B cell (primary cell): Measurements from ENCODE around the gene SNTA1. TPM values are rescaled to one million over a fixed set of nuclear protein-coding genes. Genes with fewer than 3 reads are reported as not detected.
"Not testable (repeated sequence)": the region's sequence is repeated elsewhere in the genome, so short reads cannot be mapped to it uniquely, and the experiment has no call there.

ENCODE experiments used
- ATAC-seq: fragments of 200-7000 bp; cut with Tn5 transposase; one replicate; pipeline ENCODE4 v1.10.0; 2021; ENCODE audit warnings: low read depth, mild to moderate bottlenecking, moderate number of reproducible peaks, moderate library complexity
- CTCF ChIA-PET: fragments of 350-600 bp; sonication (Branson Sonifier 250); formaldehyde crosslinking; loops from one replicate; lab custom pipeline; 2021; ENCODE audit warnings: antibody characterized with exemption, inconsistent platforms; lab: Charles Lee
- POLR2A ChIA-PET: fragments of 350-600 bp; sonication (Branson Sonifier 250); formaldehyde crosslinking; loops from one replicate; lab custom pipeline; 2021; ENCODE audit warnings: antibody characterized with exemption; lab: Charles Lee
- DNase-seq: peaks from one replicate; pipeline ENCODE4 v3.0.0; 2013
- H2AFZ ChIP-seq: 2 replicates; pipeline ENCODE4 v1.6.1; 2012; ENCODE audit warnings: mild to moderate bottlenecking, low read depth, low read length; ENCODE audit not compliant: insufficient read depth, poor library complexity, severe bottlenecking
- H3K27ac ChIP-seq, 2 donors: 1 replicate in 1 of 2; 2 replicates in 1 of 2; pipeline ENCODE4 v1.5.1; 2012 to 2013; ENCODE audit warnings: low read length in 2 of 2, mild to moderate bottlenecking in 2 of 2, moderate library complexity in 1 of 2
- H3K27me3 ChIP-seq, 4 experiments: fragments of 200-600 bp in 1 of 4; sonication (generic) in 1 of 4; replicated peaks in 1 of 4; 1 replicate in 2 of 4; 2 replicates in 2 of 4; pipeline versions ENCODE4 v1.6.1 to v1.7.0; 2013 to 2016; ENCODE audit warnings: low read length in 3 of 4, mild to moderate bottlenecking in 2 of 4, mixed read lengths in 1 of 4, moderate library complexity in 1 of 4; ENCODE audit not compliant: insufficient read depth in 4 of 4, control insufficient read depth in 3 of 4; ENCODE audit errors: control extremely low read depth in 1 of 4
- H3K36me3 ChIP-seq, 2 experiments: replicated peaks in 1 of 2; 1 replicate in 1 of 2; 2 replicates in 1 of 2; pipeline versions ENCODE4 v1.6.1 to v1.7.1; 2013; ENCODE audit warnings: low read length in 1 of 2; ENCODE audit not compliant: insufficient read depth in 2 of 2, control insufficient read depth in 1 of 2; ENCODE audit errors: control extremely low read depth in 1 of 2, extremely low read depth in 1 of 2
- H3K4me1 ChIP-seq, 2 donors: fragments of 200-600 bp in 1 of 2; sonication (generic) in 1 of 2; 1 replicate in 1 of 2; 2 replicates in 1 of 2; pipeline versions ENCODE4 v1.5.1 to v1.6.1; 2013 to 2017; ENCODE audit warnings: low read length in 2 of 2; ENCODE audit not compliant: control insufficient read depth in 2 of 2, insufficient read depth in 2 of 2
- H3K4me2 ChIP-seq: replicated peaks from 2 replicates; pipeline ENCODE3; 2012; ENCODE audit warnings: mild to moderate bottlenecking, low read depth, low read length; ENCODE audit not compliant: poor library complexity, severe bottlenecking
- H3K4me3 ChIP-seq, 5 experiments: fragments of 200-600 bp in 1 of 5; sonication (generic) in 1 of 5; 1 replicate in 3 of 5; 2 replicates in 2 of 5; pipeline versions ENCODE4 v1.5.1 to v1.7.0; 2011 to 2016; ENCODE audit warnings: low read length in 4 of 5, mild to moderate bottlenecking in 4 of 5, low read depth in 2 of 5, control low read depth in 1 of 5, moderate library complexity in 1 of 5; ENCODE audit not compliant: insufficient read depth in 1 of 5; ENCODE audit errors: control extremely low read depth in 1 of 5, extremely low read depth in 1 of 5
- H3K79me2 ChIP-seq: fragments of 200-600 bp; sonication (generic); one replicate; pipeline ENCODE4 v1.6.0; 2016; ENCODE audit warnings: low read length; ENCODE audit not compliant: control insufficient read depth, insufficient read depth
- H3K9ac ChIP-seq: fragments of 200-600 bp; sonication (generic); 2 replicates; pipeline ENCODE4 v1.6.1; 2017; ENCODE audit warnings: mild to moderate bottlenecking, low read length, moderate library complexity
- H3K9me3 ChIP-seq, 3 donors: one replicate each; pipeline versions ENCODE4 v1.6.1 to v1.7.1; 2013; ENCODE audit warnings: low read length in 2 of 3; ENCODE audit not compliant: control insufficient read depth in 2 of 3, insufficient read depth in 1 of 3; ENCODE audit errors: control extremely low read depth in 1 of 3
- H4K20me1 ChIP-seq: 2 replicates; pipeline ENCODE4 v1.6.0; 2012; ENCODE audit warnings: mild to moderate bottlenecking, low read length; ENCODE audit not compliant: insufficient read depth, control insufficient read depth, poor library complexity, severe bottlenecking
- H3K27ac Mint-ChIP-seq: one replicate; pipeline ENCODE4 v1.8.0; 2021; ENCODE audit warnings: mixed read lengths
- H3K27me3 Mint-ChIP-seq: one replicate; pipeline ENCODE4 v1.8.0; 2021; ENCODE audit warnings: mixed read lengths
- H3K4me1 Mint-ChIP-seq: one replicate; pipeline ENCODE4 v1.8.0; 2021; ENCODE audit warnings: mixed read lengths
- H3K4me3 Mint-ChIP-seq: one replicate; pipeline ENCODE4 v1.8.0; 2021; ENCODE audit warnings: mixed read lengths
- H3K9me3 Mint-ChIP-seq: one replicate; pipeline ENCODE4 v1.8.0; 2022; ENCODE audit warnings: mixed read lengths; ENCODE audit not compliant: insufficient read depth
- EZH2 ChIP-seq: IDR thresholded peaks from 2 replicates; pipeline ENCODE4 v1.6.1; 2012; ENCODE audit warnings: borderline replicate concordance, low read depth, mild to moderate bottlenecking, moderate library complexity, low read length; ENCODE audit not compliant: insufficient read depth, poor library complexity, severe bottlenecking
- WGBS: methylation state at CpG from one replicate; pipeline ENCODE4 v1.1.5; 2013; ENCODE audit warnings: missing lambda C conversion rate; ENCODE audit not compliant: insufficient coverage; 5-methylcytosine and 5-hydroxymethylcytosine counted together
- intact Hi-C: fragments of 100-400 bp; cut with micrococcal nuclease; formaldehyde crosslinking; loops from one replicate; pipeline ENCODE4 v1.10.0; 2022
- polyA plus RNA-seq: library from polyadenylated mRNA; depleted of rRNA; stranded (reverse); fragments of >200 nt; gene quantifications from 2 replicates; pipeline ENCODE4 v1.2.3, GENCODE V29; 2012
- total RNA-seq, 2 donors: library from RNA; stranded (reverse); fragments of 120-200 nt in 1 of 2; gene quantifications; 1 replicate in 1 of 2; 2 replicates in 1 of 2; pipeline versions ENCODE4 v1.2.3 to v1.2.4, GENCODE V29; 2013 to 2022
- TF ChIP-seq, protein P1 (sequence below): fragments of 200-600 bp; IDR thresholded peaks from one replicate; pipeline ENCODE4 v1.8.0; 2022; ENCODE audit warnings: antibody characterized with exemption, mild to moderate bottlenecking

Gene SNTA1
- total and polyA plus RNA-seq, 2 donors (not counting 1 experiment from before 2014, with no cell fraction given): 7.0 to 9.9 TPM

DNA sequence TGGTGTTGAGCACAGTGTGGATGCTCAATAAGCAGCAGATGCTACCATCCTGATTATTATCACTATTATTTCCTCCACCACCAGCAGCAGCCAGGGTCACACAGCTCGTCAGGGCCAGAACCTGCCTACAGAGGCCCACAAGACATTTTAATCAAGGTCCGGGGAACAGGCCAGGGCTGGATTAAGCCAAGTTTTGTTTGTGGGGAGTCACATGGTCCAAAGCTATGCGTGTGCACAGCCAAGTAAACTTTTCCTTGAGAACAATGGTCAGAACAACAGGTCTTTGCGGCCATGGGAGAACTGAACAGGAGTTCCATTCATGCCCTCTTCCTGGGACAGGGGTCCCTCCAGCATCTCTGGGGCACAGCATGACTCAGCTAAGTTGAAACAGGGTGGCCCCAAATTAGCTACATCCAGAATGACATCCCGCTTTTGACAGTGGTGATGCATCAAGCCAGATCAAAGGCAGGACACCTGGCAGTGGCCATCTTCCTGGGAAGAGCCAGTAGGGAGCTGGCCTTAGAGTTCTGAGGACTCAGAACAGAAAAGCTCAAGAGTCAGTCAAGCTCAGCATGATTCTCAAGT lies 11.7 kb downstream of the SNTA1 start:
- H3K27ac ChIP-seq: no peak overlapping the region
- ATAC-seq (no peak), DNase-seq (no peak)
- no peak overlapping the region for H3K4me3 Mint-ChIP-seq
- H3K9me3 Mint-ChIP-seq: no peaks in the 10 kb centered on the region
- no peaks in the 10 kb centered on the region for H3K27me3 Mint-ChIP-seq
- no peak overlapping the region for H3K4me2 ChIP-seq
- H3K79me2 ChIP-seq: no peaks in the 10 kb centered on the region
- 100% methylated on average over 4 of the region's 5 CpGs for whole genome bisulfite sequencing
- H3K27me3 ChIP-seq: no peaks in the 10 kb centered on the region
- no peak for TF ChIP-seq EZH2
- TF ChIP-seq, protein P1, sequence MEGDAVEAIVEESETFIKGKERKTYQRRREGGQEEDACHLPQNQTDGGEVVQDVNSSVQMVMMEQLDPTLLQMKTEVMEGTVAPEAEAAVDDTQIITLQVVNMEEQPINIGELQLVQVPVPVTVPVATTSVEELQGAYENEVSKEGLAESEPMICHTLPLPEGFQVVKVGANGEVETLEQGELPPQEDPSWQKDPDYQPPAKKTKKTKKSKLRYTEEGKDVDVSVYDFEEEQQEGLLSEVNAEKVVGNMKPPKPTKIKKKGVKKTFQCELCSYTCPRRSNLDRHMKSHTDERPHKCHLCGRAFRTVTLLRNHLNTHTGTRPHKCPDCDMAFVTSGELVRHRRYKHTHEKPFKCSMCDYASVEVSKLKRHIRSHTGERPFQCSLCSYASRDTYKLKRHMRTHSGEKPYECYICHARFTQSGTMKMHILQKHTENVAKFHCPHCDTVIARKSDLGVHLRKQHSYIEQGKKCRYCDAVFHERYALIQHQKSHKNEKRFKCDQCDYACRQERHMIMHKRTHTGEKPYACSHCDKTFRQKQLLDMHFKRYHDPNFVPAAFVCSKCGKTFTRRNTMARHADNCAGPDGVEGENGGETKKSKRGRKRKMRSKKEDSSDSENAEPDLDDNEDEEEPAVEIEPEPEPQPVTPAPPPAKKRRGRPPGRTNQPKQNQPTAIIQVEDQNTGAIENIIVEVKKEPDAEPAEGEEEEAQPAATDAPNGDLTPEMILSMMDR: no peak
- no peak overlapping the region for H3K4me3 ChIP-seq
- intact Hi-C loops: no loop called here
- H3K4me1 Mint-ChIP-seq: no peaks in the 10 kb centered on the region
- peaks cover 0 to 3% of the 10 kb centered on the region in 2 experiments for H3K36me3 ChIP-seq
- no peak overlapping the region for H3K9ac ChIP-seq
- H3K4me1 ChIP-seq: no peaks in the 10 kb centered on the region
- POLR2A ChIA-PET: no interaction called here
- H3K27ac Mint-ChIP-seq: no peak overlapping the region
- no peaks in the 10 kb centered on the region for H4K20me1 ChIP-seq
- CTCF ChIA-PET: interaction anchor here (1.2 to 1.5 kb wide), 3 partner anchors 12 to 38 kb away, joined by 3 read pairs; no protein-coding TSS in a partner anchor
- H2AFZ ChIP-seq: no peak overlapping the region
- H3K9me3 ChIP-seq: no peaks in the 10 kb centered on the region

DNA sequence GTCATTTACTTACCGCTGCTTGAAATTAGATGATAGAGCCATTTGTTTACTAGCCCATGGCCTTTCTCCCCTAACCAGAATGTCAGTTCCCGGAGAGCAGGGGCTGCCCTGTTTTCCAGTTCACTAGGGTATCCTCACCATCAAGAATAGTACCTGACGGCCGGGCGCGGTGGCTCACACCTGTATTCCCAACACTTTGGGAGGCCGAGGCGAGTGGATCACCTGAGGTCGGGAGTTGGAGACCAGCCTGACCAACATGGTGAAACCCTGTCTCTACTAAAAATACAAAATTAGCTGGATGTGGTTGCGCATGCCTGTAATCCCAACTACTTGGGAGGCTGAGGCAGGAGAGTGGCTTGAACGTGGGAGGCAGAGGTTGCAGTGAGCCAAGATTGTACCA lies 19.7 kb downstream of the SNTA1 start:
- H2AFZ ChIP-seq, H3K4me1 ChIP-seq, H3K27me3 ChIP-seq, H3K27ac Mint-ChIP-seq, H3K36me3 ChIP-seq, H3K79me2 ChIP-seq, H3K4me3 ChIP-seq, ATAC-seq, H3K9me3 Mint-ChIP-seq, H3K27me3 Mint-ChIP-seq, H3K9ac ChIP-seq, intact Hi-C loops, DNase-seq, H3K4me2 ChIP-seq, CTCF ChIA-PET, POLR2A ChIA-PET, H3K9me3 ChIP-seq, H3K4me3 Mint-ChIP-seq, H4K20me1 ChIP-seq, H3K4me1 Mint-ChIP-seq, H3K27ac ChIP-seq: not testable (repeated sequence)
- 98% methylated on average over 6 of the region's 11 CpGs for WGBS
